Endothelial cell of umbilical vein (primary cell): ENCODE measurements around the gene MDH1. TPM values are rescaled to one million over a fixed set of nuclear protein-coding genes. Genes with fewer than 3 reads are reported as not detected.

Source experiments
- BruUV-seq: library from RNA; stranded (reverse); fragments of 400-500 nt; replicated peaks from 2 replicates; lab custom pipeline; 2021; lab: Mats Ljungman, UMichigan
- CTCF ChIA-PET: fragments of 300-600, 350-600 bp; sonication (Branson Sonifier 250); formaldehyde crosslinking; loops from one replicate; lab custom pipeline; 2021; ENCODE audit warnings: antibody characterized with exemption, inconsistent platforms; lab: Charles Lee
- POLR2A ChIA-PET: fragments of 300-600, 350-600 bp; sonication (Branson Sonifier 250); formaldehyde crosslinking; loops from one replicate; lab custom pipeline; 2021; ENCODE audit warnings: antibody characterized with exemption, inconsistent platforms; lab: Charles Lee
- DNase-seq: peaks from one replicate; pipeline ENCODE4 v3.0.0-alpha.2; 2011; ENCODE audit warnings: low read depth, low spot score
- FAIRE-seq: peaks from 2 replicates; lab custom pipeline; 2011; peaks lifted over from hg19 to GRCh38; lab: Jason Lieb, UNC
- H2AFZ ChIP-seq: 2 replicates; pipeline ENCODE4 v1.6.0; 2012; ENCODE audit warnings: low read depth, low read length, control low read depth, inconsistent platforms
- H3K27ac ChIP-seq: 2 replicates; pipeline ENCODE4 v1.5.1; 2011; ENCODE audit warnings: low read depth, mild to moderate bottlenecking, control low read depth, low read length, moderate library complexity; ENCODE audit not compliant: insufficient read depth
- H3K27me3 ChIP-seq, 2 experiments: 2 replicates each; pipeline versions ENCODE4 v1.6.0 to v1.6.1; 2011; ENCODE audit warnings: low read length in 2 of 2, mixed read lengths in 1 of 2; ENCODE audit not compliant: control insufficient read depth in 2 of 2, insufficient read depth in 2 of 2
- H3K36me3 ChIP-seq, 2 experiments: 2 replicates in 1 of 2; 3 replicates in 1 of 2; pipeline ENCODE4 v1.5.1; 2011; ENCODE audit warnings: low read length in 2 of 2, mild to moderate bottlenecking in 1 of 2, moderate library complexity in 1 of 2; ENCODE audit not compliant: control insufficient read depth in 2 of 2, insufficient read depth in 2 of 2; ENCODE audit errors: extremely low read depth in 1 of 2
- H3K4me1 ChIP-seq: 3 replicates; pipeline ENCODE4 v1.5.1; 2011; ENCODE audit warnings: mild to moderate bottlenecking, low read length; ENCODE audit not compliant: control insufficient read depth, insufficient read depth; ENCODE audit errors: extremely low read depth
- H3K4me2 ChIP-seq: 2 replicates; pipeline ENCODE4 v1.6.1; 2011; ENCODE audit warnings: low read length, control low read depth, mixed read lengths; ENCODE audit not compliant: insufficient read depth
- H3K4me3 ChIP-seq, 3 experiments: fragments of 200-600 bp in 1 of 3; sonication (generic), shearing (Covaris generic) in 1 of 3; replicated peaks in 1 of 3; 2 replicates each; pipeline ENCODE4 v1.5.1; 2011 to 2016; ENCODE audit warnings: control low read depth in 3 of 3, low read length in 3 of 3, mild to moderate bottlenecking in 2 of 3, inconsistent platforms in 1 of 3, low read depth in 1 of 3, moderate library complexity in 1 of 3; ENCODE audit not compliant: insufficient read depth in 1 of 3
- H3K79me2 ChIP-seq: 2 replicates; pipeline ENCODE4 v1.6.0; 2012; ENCODE audit warnings: low read length, inconsistent platforms; ENCODE audit not compliant: control insufficient read depth, insufficient read depth
- H3K9ac ChIP-seq: replicated peaks from 2 replicates; pipeline ENCODE3; 2011; ENCODE audit warnings: low read length, control low read depth; ENCODE audit not compliant: insufficient read depth; ENCODE audit errors: extremely low read depth
- H3K9me1 ChIP-seq: replicated peaks from 3 replicates; pipeline ENCODE4 v1.6.0; 2011; ENCODE audit warnings: mild to moderate bottlenecking, low read length; ENCODE audit not compliant: control insufficient read depth, insufficient read depth; ENCODE audit errors: extremely low read depth
- H3K9me3 ChIP-seq: replicated peaks from 2 replicates; pipeline ENCODE4 v1.5.1; 2012; ENCODE audit warnings: low read length, inconsistent platforms; ENCODE audit not compliant: control insufficient read depth, insufficient read depth
- H4K20me1 ChIP-seq: replicated peaks from 2 replicates; pipeline ENCODE3; 2011; ENCODE audit warnings: mild to moderate bottlenecking, low read length; ENCODE audit not compliant: control insufficient read depth, insufficient read depth; ENCODE audit errors: extremely low read depth
- CTCF ChIP-seq, 2 donors: IDR thresholded peaks; 1 replicate in 1 of 2; 2 replicates in 1 of 2; pipeline ENCODE4 v1.5.1; 2011; ENCODE audit warnings: low read length in 2 of 2, mild to moderate bottlenecking in 2 of 2, moderate library complexity in 2 of 2, control low read depth in 1 of 2, inconsistent platforms in 1 of 2, low read depth in 1 of 2; ENCODE audit not compliant: insufficient read depth in 1 of 2; ENCODE audit errors: extremely low read depth in 1 of 2
- EZH2 ChIP-seq: IDR thresholded peaks from 2 replicates; pipeline ENCODE4 v1.6.1; 2012; ENCODE audit warnings: borderline replicate concordance, low read depth, mild to moderate bottlenecking, moderate library complexity, low read length, inconsistent platforms; ENCODE audit not compliant: severe bottlenecking
- FOS ChIP-seq: IDR thresholded peaks from 2 replicates; pipeline ENCODE4 v1.6.1; 2011; ENCODE audit warnings: mild to moderate bottlenecking, low read length, moderate library complexity, borderline replicate concordance; ENCODE audit not compliant: insufficient read depth
- GATA2 ChIP-seq: IDR thresholded peaks from 2 replicates; pipeline ENCODE4 v1.7.0; 2011; ENCODE audit warnings: low read depth, mild to moderate bottlenecking, moderate library complexity, mixed read lengths, low read length; ENCODE audit not compliant: insufficient read length, insufficient read depth
- JUN ChIP-seq: IDR thresholded peaks from 2 replicates; pipeline ENCODE4 v1.6.1; 2011; ENCODE audit warnings: borderline replicate concordance, low read depth; ENCODE audit not compliant: insufficient read length, insufficient read depth
- MAX ChIP-seq: IDR thresholded peaks from 2 replicates; pipeline ENCODE4 v1.6.1; 2011; ENCODE audit not compliant: insufficient read depth, insufficient read length
- MYC ChIP-seq: IDR thresholded peaks from one replicate; pipeline ENCODE4 v1.6.1; 2011; ENCODE audit warnings: mild to moderate bottlenecking, low read depth, low read length
- POLR2A ChIP-seq: IDR thresholded peaks from 2 replicates; pipeline ENCODE4 v1.6.1; 2012; ENCODE audit warnings: low read depth, mild to moderate bottlenecking, control low read depth, low read length
- POLR2AphosphoS5 ChIP-seq: IDR thresholded peaks from 2 replicates; pipeline ENCODE4 v1.6.1; 2012; ENCODE audit warnings: low read depth, mild to moderate bottlenecking, control low read depth, low read length, moderate library complexity; ENCODE audit not compliant: insufficient read depth
- dilution Hi-C: fragments of 300-500 bp; cut with MboI; formaldehyde crosslinking; loops from one replicate; pipeline ENCODE4 v1.15.0; 2019; ENCODE audit warnings: low sequenced_read_pairs; ENCODE audit not compliant: extremely low pct_ligation_motif_present
- intact Hi-C: fragments of 100-400 bp; cut with micrococcal nuclease; formaldehyde crosslinking; loops from one replicate; pipeline ENCODE4 v1.10.0; 2022
- polyA plus RNA-seq, 4 experiments: library from polyadenylated mRNA; depleted of rRNA in 3 of 4; stranded (reverse) in 3 of 4; unstranded in 1 of 4; fragments of >200 nt; gene quantifications; 2 replicates each; pipeline versions ENCODE4 v1.2.1 to v1.2.3, GENCODE V29; 2011 to 2012; ENCODE audit warnings: missing spikeins in 1 of 4
- total RNA-seq: library from RNA; stranded (reverse); gene quantifications from 2 replicates; pipeline ENCODE4 v1.2.3, GENCODE V29; 2021

The MDH1 gene
- total and polyA plus RNA-seq, 2 donors (not counting 3 experiments of a cell fraction or from before 2014, with no cell fraction given) = 107 to 121 TPM

DNA sequence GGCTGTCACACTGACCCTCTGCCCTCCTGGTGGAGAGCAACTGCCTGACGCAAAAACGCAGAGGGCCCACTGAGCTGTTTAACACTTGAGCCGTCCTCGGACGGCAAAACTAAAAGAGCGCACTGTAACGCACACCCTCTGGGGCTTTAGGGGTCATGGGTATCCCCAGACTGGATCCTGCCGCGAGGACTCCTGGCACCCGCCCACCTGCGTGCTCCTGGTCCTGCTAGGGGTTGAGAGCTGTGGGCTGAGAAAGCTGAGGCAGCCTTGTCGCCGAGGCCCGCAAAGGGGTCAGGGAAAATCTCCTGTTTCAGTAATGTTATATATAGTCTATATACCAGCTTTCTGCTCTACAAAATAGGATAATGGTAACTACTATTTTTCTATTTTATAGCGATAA, 39.1 kb downstream of the MDH1 start:
- no peaks in the 10 kb centered on the region for H3K4me1 ChIP-seq
- no peaks in the 10 kb centered on the region for H3K36me3 ChIP-seq
- BruUV-seq = no TSS peak
- H3K9me3 ChIP-seq = no peaks in the 10 kb centered on the region
- no peak for FAIRE-seq
- H3K79me2 ChIP-seq = no peaks in the 10 kb centered on the region
- CTCF ChIA-PET = interaction anchor here (1.1 to 1.4 kb wide), 3 partner anchors 9 to 233 kb away, joined by 3 to 4 read pairs (median 3); no protein-coding TSS in a partner anchor
- H3K4me2 ChIP-seq = no peak overlapping the region
- no peak for DNase-seq
- no peak for TF ChIP-seq MAX
- TF ChIP-seq EZH2 = no peak
- no peak for TF ChIP-seq GATA2
- TF ChIP-seq POLR2A = no peak
- TF ChIP-seq JUN = no peak
- TF ChIP-seq POLR2AphosphoS5 = no peak
- no peak for TF ChIP-seq MYC
- no peak for TF ChIP-seq FOS
- TF ChIP-seq CTCF (IDR thresholded peaks at IDR 0.05; ENCODE audit: extremely low read depth in 1 of 2, insufficient read depth in 1 of 2, low read depth in 1 of 2, low read length in 2 of 2) = no peak
- POLR2A ChIA-PET = no interaction called here
- no peaks in the 10 kb centered on the region for H4K20me1 ChIP-seq
- intact Hi-C loops (no loop called here), dilution Hi-C loops (no loop called here)
- no peak overlapping the region for H3K9ac ChIP-seq
- H2AFZ ChIP-seq = no peak overlapping the region
- H3K27ac ChIP-seq = no peak overlapping the region
- no peak overlapping the region for H3K4me3 ChIP-seq
- peaks cover 0 to 2% of the 10 kb centered on the region in 2 experiments for H3K27me3 ChIP-seq
- H3K9me1 ChIP-seq = no peaks in the 10 kb centered on the region
